ENCODE results near the gene IL32.

GRCh38 chr16:3035289-3035971 is 30.0 kb upstream of the IL32 start:
- TF ChIP-seq ZNF362 (tag by site-specific recombination; IDR thresholded peaks at IDR 0.05) (no peak), WT1 (tag by site-specific recombination; IDR thresholded peaks at IDR 0.05) (no peak)

Measured in HEK293 (cell line).